Measurements from ENCODE around the gene CAPN14. TPM values are rescaled to one million over a fixed set of nuclear protein-coding genes. Genes with fewer than 3 reads are reported as not detected.

CAPN14 gene
- total and polyA plus RNA-seq, 4 donors, result 0.05 to 0.08 TPM; not detected in 2

- H3K4me1 ChIP-seq (ENCODE audit: control insufficient read depth in 4 of 4, insufficient read depth in 4 of 4, low read length in 3 of 4), result no peaks in the 10 kb centered on the region
- H3K36me3 ChIP-seq (ENCODE audit: control insufficient read depth in 4 of 4, insufficient read depth in 3 of 4, low read depth in 1 of 4, low read length in 3 of 4), result no peaks in the 10 kb centered on the region
- H3K4me3 ChIP-seq (ENCODE audit: low read depth in 1 of 3, low read length in 3 of 3), result no peak overlapping the region
- H3K27me3 ChIP-seq (ENCODE audit: control insufficient read depth in 4 of 4, insufficient read depth in 4 of 4, low read length in 3 of 4), result no peaks in the 10 kb centered on the region
- no peaks in the 10 kb centered on the region for H3K9me3 ChIP-seq (ENCODE audit: control insufficient read depth in 4 of 4, low read length in 3 of 4)
- DNase-seq (ENCODE audit: low spot score), result no peak
- TF ChIP-seq RXRA (IDR thresholded peaks at IDR 0.05) (no peak), TAF1 (conservative IDR thresholded peaks at IDR 0.05) (no peak), GABPA (IDR thresholded peaks at IDR 0.05 in 1 of 2, conservative IDR thresholded peaks at IDR 0.05 in 1 of 2) (no peak)
- H3K9ac ChIP-seq (ENCODE audit: low read depth in 1 of 2, low read length in 2 of 2), result no peak overlapping the region
- H3K27ac ChIP-seq (ENCODE audit: low read depth in 1 of 2, low read length in 2 of 2), result no peak overlapping the region
- WGBS, result 90% methylated on average over 3 of the region's 3 CpGs
These were observed 11.7 kb downstream of the CAPN14 start for GRCh38 chr2:31205613-31206012.

GRCh38 chr2:31205186-31205585, 12.1 kb downstream of the CAPN14 start:
- WGBS, result 91% methylated on average over 9 of the region's 9 CpGs
- no peak for TF ChIP-seq RAD21 (IDR thresholded peaks at IDR 0.05)
- TF ChIP-seq NR2F2 (IDR thresholded peaks at IDR 0.05), result no peak
- no peak for TF ChIP-seq TAF1 (conservative IDR thresholded peaks at IDR 0.05)
- no peak for TF ChIP-seq FOXA1 (IDR thresholded peaks at IDR 0.05)
- no peak for TF ChIP-seq ZBTB33 (IDR thresholded peaks at IDR 0.05)
- TF ChIP-seq GABPA (IDR thresholded peaks at IDR 0.05 in 1 of 2, conservative IDR thresholded peaks at IDR 0.05 in 1 of 2), result no peak
- no peak for TF ChIP-seq SP1 (IDR thresholded peaks at IDR 0.05)
- no peak for TF ChIP-seq MAX (IDR thresholded peaks at IDR 0.05)
- no peak for TF ChIP-seq ATF3 (IDR thresholded peaks at IDR 0.05)
- TF ChIP-seq HNF4A (conservative IDR thresholded peaks at IDR 0.05), result no peak
- no peak for TF ChIP-seq REST (IDR thresholded peaks at IDR 0.05)
- TF ChIP-seq YY1 (IDR thresholded peaks at IDR 0.05), result no peak
- no peak for TF ChIP-seq RXRA (IDR thresholded peaks at IDR 0.05)
- Histone ChIP-seq H3K36me3 (ENCODE audit: control insufficient read depth in 4 of 4, insufficient read depth in 3 of 4, low read depth in 1 of 4, low read length in 3 of 4) (no peaks in the 10 kb centered on the region), H3K9ac (ENCODE audit: low read depth in 1 of 2, low read length in 2 of 2) (no peak overlapping the region), H3K27ac (ENCODE audit: low read depth in 1 of 2, low read length in 2 of 2) (no peak overlapping the region), H3K4me1 (ENCODE audit: control insufficient read depth in 4 of 4, insufficient read depth in 4 of 4, low read length in 3 of 4) (no peaks in the 10 kb centered on the region), H3K4me3 (ENCODE audit: low read depth in 1 of 3, low read length in 3 of 3) (no peak overlapping the region), H3K9me3 (ENCODE audit: control insufficient read depth in 4 of 4, low read length in 3 of 4) (no peaks in the 10 kb centered on the region), H3K27me3 (ENCODE audit: control insufficient read depth in 4 of 4, insufficient read depth in 4 of 4, low read length in 3 of 4) (no peaks in the 10 kb centered on the region)
- no peak for DNase-seq (ENCODE audit: low spot score)

GRCh38 chr2:31204783-31205182, 12.5 kb downstream of the CAPN14 start:
- TF ChIP-seq ZBTB33 (IDR thresholded peaks at IDR 0.05) (no peak), EGR1 (IDR thresholded peaks at IDR 0.05; ENCODE audit: low read depth in 2 of 2) (no peak), TAF1 (conservative IDR thresholded peaks at IDR 0.05) (no peak), GABPA (IDR thresholded peaks at IDR 0.05 in 1 of 2, conservative IDR thresholded peaks at IDR 0.05 in 1 of 2) (no peak), FOXA2 (IDR thresholded peaks at IDR 0.05) (no peak), NR2F2 (IDR thresholded peaks at IDR 0.05) (no peak), HNF4G (IDR thresholded peaks at IDR 0.05) (no peak), RXRA (IDR thresholded peaks at IDR 0.05) (no peak)
- DNase-seq (ENCODE audit: low spot score), result no peak
- 92% methylated on average over 6 of the region's 6 CpGs for WGBS
- no peak overlapping the region for H3K4me3 ChIP-seq (ENCODE audit: low read depth in 1 of 3, low read length in 3 of 3)
- H3K27me3 ChIP-seq (ENCODE audit: control insufficient read depth in 4 of 4, insufficient read depth in 4 of 4, low read length in 3 of 4), result no peaks in the 10 kb centered on the region
- no peak overlapping the region for H3K27ac ChIP-seq (ENCODE audit: low read depth in 1 of 2, low read length in 2 of 2)
- no peaks in the 10 kb centered on the region for H3K4me1 ChIP-seq (ENCODE audit: control insufficient read depth in 4 of 4, insufficient read depth in 4 of 4, low read length in 3 of 4)
- no peaks in the 10 kb centered on the region for H3K36me3 ChIP-seq (ENCODE audit: control insufficient read depth in 4 of 4, insufficient read depth in 3 of 4, low read depth in 1 of 4, low read length in 3 of 4)
- H3K9me3 ChIP-seq (ENCODE audit: control insufficient read depth in 4 of 4, low read length in 3 of 4), result no peaks in the 10 kb centered on the region
- no peak overlapping the region for H3K9ac ChIP-seq (ENCODE audit: low read depth in 1 of 2, low read length in 2 of 2)

Data from liver (tissue), 9 donors.